Measurements from ENCODE around the gene PDCL2. TPM values are rescaled to one million over a fixed set of nuclear protein-coding genes. Genes with fewer than 3 reads are reported as not detected.

The PDCL2 gene
- total and polyA plus RNA-seq, 2 of the 13 experiments (the other 11 are each of a cell fraction or from before 2014, with no cell fraction given): not detected

- TF ChIP-seq ZNF777 (CRISPR knock-in tag; IDR thresholded peaks at IDR 0.05): no peak; the same call in 1 of the 2 replicates
- TF ChIP-seq ZNF414 (CRISPR knock-in tag; IDR thresholded peaks at IDR 0.05): 0 out of 2 replicates have a peak, but pooled peaks have one; percentile 38
- TF ChIP-seq, protein P1, sequence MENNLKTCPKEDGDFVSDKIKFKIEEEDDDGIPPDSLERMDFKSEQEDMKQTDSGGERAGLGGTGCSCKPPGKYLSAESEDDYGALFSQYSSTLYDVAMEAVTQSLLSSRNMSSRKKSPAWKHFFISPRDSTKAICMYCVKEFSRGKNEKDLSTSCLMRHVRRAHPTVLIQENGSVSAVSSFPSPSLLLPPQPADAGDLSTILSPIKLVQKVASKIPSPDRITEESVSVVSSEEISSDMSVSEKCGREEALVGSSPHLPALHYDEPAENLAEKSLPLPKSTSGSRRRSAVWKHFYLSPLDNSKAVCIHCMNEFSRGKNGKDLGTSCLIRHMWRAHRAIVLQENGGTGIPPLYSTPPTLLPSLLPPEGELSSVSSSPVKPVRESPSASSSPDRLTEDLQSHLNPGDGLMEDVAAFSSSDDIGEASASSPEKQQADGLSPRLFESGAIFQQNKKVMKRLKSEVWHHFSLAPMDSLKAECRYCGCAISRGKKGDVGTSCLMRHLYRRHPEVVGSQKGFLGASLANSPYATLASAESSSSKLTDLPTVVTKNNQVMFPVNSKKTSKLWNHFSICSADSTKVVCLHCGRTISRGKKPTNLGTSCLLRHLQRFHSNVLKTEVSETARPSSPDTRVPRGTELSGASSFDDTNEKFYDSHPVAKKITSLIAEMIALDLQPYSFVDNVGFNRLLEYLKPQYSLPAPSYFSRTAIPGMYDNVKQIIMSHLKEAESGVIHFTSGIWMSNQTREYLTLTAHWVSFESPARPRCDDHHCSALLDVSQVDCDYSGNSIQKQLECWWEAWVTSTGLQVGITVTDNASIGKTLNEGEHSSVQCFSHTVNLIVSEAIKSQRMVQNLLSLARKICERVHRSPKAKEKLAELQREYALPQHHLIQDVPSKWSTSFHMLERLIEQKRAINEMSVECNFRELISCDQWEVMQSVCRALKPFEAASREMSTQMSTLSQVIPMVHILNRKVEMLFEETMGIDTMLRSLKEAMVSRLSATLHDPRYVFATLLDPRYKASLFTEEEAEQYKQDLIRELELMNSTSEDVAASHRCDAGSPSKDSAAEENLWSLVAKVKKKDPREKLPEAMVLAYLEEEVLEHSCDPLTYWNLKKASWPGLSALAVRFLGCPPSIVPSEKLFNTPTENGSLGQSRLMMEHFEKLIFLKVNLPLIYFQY (CRISPR knock-in tag; IDR thresholded peaks at IDR 0.05; ENCODE audit: borderline replicate concordance): peak; percentile 19; the same call in 1 of the 2 replicates
- no peak for TF ChIP-seq HBP1 (CRISPR knock-in tag; IDR thresholded peaks at IDR 0.05; ENCODE audit: low read depth)
- peak; percentile 46; the same call in 1 of the 2 replicates for TF ChIP-seq ZNF567 (CRISPR knock-in tag; IDR thresholded peaks at IDR 0.05; ENCODE audit: borderline replicate concordance)
- 0 out of 2 replicates have a peak, but pooled peaks have one; percentile 6 for TF ChIP-seq DRAP1 (CRISPR knock-in tag; IDR thresholded peaks at IDR 0.05)
- peak; percentile 50 for TF ChIP-seq KAT8 (CRISPR knock-in tag; IDR thresholded peaks at IDR 0.05)
- TF ChIP-seq ZNF746 (CRISPR knock-in tag; IDR thresholded peaks at IDR 0.05): no peak
- peak; percentile 77; the same call in 1 of the 2 replicates for TF ChIP-seq MXD1 (CRISPR knock-in tag; IDR thresholded peaks at IDR 0.05)
- no peak for TF ChIP-seq ZNF136 (CRISPR knock-in tag; IDR thresholded peaks at IDR 0.05; ENCODE audit: low read depth)
- TF ChIP-seq ZNF772 (CRISPR knock-in tag; IDR thresholded peaks at IDR 0.05): 0 out of 2 replicates have a peak, but pooled peaks have one; percentile 31
- TF ChIP-seq AGO2 (optimal IDR thresholded peaks at IDR 0.05; ENCODE audit: low read depth, low read length): peak; percentile 60
- 0 out of 2 replicates have a peak, but pooled peaks have one; percentile 15 for TF ChIP-seq SMAD3 (CRISPR knock-in tag; IDR thresholded peaks at IDR 0.05)
- TF ChIP-seq TSC22D2 (CRISPR knock-in tag; IDR thresholded peaks at IDR 0.05; ENCODE audit: borderline replicate concordance): 0 out of 2 replicates have a peak, but pooled peaks have one; percentile 14
- TF ChIP-seq NFIC (IDR thresholded peaks at IDR 0.05; ENCODE audit: low read length): no peak
- TF ChIP-seq, protein P2, sequence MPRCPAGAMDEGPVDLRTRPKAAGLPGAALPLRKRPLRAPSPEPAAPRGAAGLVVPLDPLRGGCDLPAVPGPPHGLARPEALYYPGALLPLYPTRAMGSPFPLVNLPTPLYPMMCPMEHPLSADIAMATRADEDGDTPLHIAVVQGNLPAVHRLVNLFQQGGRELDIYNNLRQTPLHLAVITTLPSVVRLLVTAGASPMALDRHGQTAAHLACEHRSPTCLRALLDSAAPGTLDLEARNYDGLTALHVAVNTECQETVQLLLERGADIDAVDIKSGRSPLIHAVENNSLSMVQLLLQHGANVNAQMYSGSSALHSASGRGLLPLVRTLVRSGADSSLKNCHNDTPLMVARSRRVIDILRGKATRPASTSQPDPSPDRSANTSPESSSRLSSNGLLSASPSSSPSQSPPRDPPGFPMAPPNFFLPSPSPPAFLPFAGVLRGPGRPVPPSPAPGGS (CRISPR knock-in tag; IDR thresholded peaks at IDR 0.05): peak; percentile 59; the same call in 1 of the 2 replicates
- peak; percentile 68 for TF ChIP-seq TAF1 (CRISPR knock-in tag; IDR thresholded peaks at IDR 0.05)
- TF ChIP-seq MED1 (CRISPR knock-in tag; IDR thresholded peaks at IDR 0.05): peak; percentile 43; the same call in 1 of the 2 replicates
- 0 out of 2 replicates have a peak, but pooled peaks have one; percentile 26 for TF ChIP-seq ZNF451 (CRISPR knock-in tag; IDR thresholded peaks at IDR 0.05)
Measured at GRCh38 chr4:55546756-55547465, 45.1 kb downstream of the PDCL2 start, which contains the start of gene CLOCK (continued).
